Measurements from ENCODE around the gene QKI.

The QKI gene

GRCh38 chr6:163494279-163494727, 79.8 kb downstream of the QKI start:
- no peaks in the 10 kb centered on the region for H3K4me1 ChIP-seq (ENCODE audit: control insufficient read depth, insufficient read depth, low read length)
- no peaks in the 10 kb centered on the region for H3K27me3 ChIP-seq (ENCODE audit: control insufficient read depth, insufficient read depth, low read length, poor library complexity, severe bottlenecking)
- H3K9me3 ChIP-seq (ENCODE audit: control insufficient read depth, low read length): no peaks in the 10 kb centered on the region
- no peak overlapping the region for H3K27ac ChIP-seq (ENCODE audit: insufficient read depth, low read depth, low read length, poor library complexity, severe bottlenecking)
- 95 to 96% methylated on average over 6 of the region's 6 CpGs for WGBS, 2 experiments
- H3K4me3 ChIP-seq (ENCODE audit: insufficient read depth, low read depth, low read length): no peak overlapping the region
- H3K36me3 ChIP-seq (ENCODE audit: control insufficient read depth, insufficient read depth, low read length): no peaks in the 10 kb centered on the region

- no peak overlapping the region for H3K27ac ChIP-seq (ENCODE audit: insufficient read depth, low read depth, low read length, poor library complexity, severe bottlenecking)
- no peaks in the 10 kb centered on the region for H3K27me3 ChIP-seq (ENCODE audit: control insufficient read depth, insufficient read depth, low read length, poor library complexity, severe bottlenecking)
- H3K9me3 ChIP-seq (ENCODE audit: control insufficient read depth, low read length): no peaks in the 10 kb centered on the region
- H3K36me3 ChIP-seq (ENCODE audit: control insufficient read depth, insufficient read depth, low read length): no peaks in the 10 kb centered on the region
- no CpG with 5 or more reads among the region's 1 CpG for WGBS, 2 experiments
- no peaks in the 10 kb centered on the region for H3K4me1 ChIP-seq (ENCODE audit: control insufficient read depth, insufficient read depth, low read length)
- no peak overlapping the region for H3K4me3 ChIP-seq (ENCODE audit: insufficient read depth, low read depth, low read length)
Measured at GRCh38 chr6:163496205-163496604, 81.7 kb downstream of the QKI start.

GRCh38 chr6:163500105-163500504, 85.6 kb downstream of the QKI start:
- WGBS, 2 experiments: 93 to 99% methylated on average over 1 to 2 of the region's 2 CpGs
- Histone ChIP-seq H3K4me3 (ENCODE audit: insufficient read depth, low read depth, low read length) (no peak overlapping the region), H3K9me3 (ENCODE audit: control insufficient read depth, low read length) (no peaks in the 10 kb centered on the region), H3K4me1 (ENCODE audit: control insufficient read depth, insufficient read depth, low read length) (no peaks in the 10 kb centered on the region), H3K27ac (ENCODE audit: insufficient read depth, low read depth, low read length, poor library complexity, severe bottlenecking) (no peak overlapping the region), H3K36me3 (ENCODE audit: control insufficient read depth, insufficient read depth, low read length) (peaks cover 5% of the 10 kb centered on the region), H3K27me3 (ENCODE audit: control insufficient read depth, insufficient read depth, low read length, poor library complexity, severe bottlenecking) (no peaks in the 10 kb centered on the region)

GRCh38 chr6:163501026-163501425, 86.5 kb downstream of the QKI start:
- peaks cover 12% of the 10 kb centered on the region for H3K36me3 ChIP-seq (ENCODE audit: control insufficient read depth, insufficient read depth, low read length)

GRCh38 chr6:163501439-163501838, 86.9 kb downstream of the QKI start:
- peaks cover 3% of the 10 kb centered on the region for H3K9me3 ChIP-seq (ENCODE audit: control insufficient read depth, low read length)
- peaks cover 15% of the 10 kb centered on the region for H3K36me3 ChIP-seq (ENCODE audit: control insufficient read depth, insufficient read depth, low read length)
- H3K27ac ChIP-seq (ENCODE audit: insufficient read depth, low read depth, low read length, poor library complexity, severe bottlenecking): no peak overlapping the region
- no peaks in the 10 kb centered on the region for H3K4me1 ChIP-seq (ENCODE audit: control insufficient read depth, insufficient read depth, low read length)
- no peaks in the 10 kb centered on the region for H3K27me3 ChIP-seq (ENCODE audit: control insufficient read depth, insufficient read depth, low read length, poor library complexity, severe bottlenecking)
- WGBS, 2 experiments: 97 to 100% methylated on average over 2 to 3 of the region's 3 CpGs
- H3K4me3 ChIP-seq (ENCODE audit: insufficient read depth, low read depth, low read length): no peak overlapping the region

More at GRCh38 chr6:163501026-163501425, 86.5 kb downstream of the QKI start:
- Histone ChIP-seq H3K27ac (ENCODE audit: insufficient read depth, low read depth, low read length, poor library complexity, severe bottlenecking) (no peak overlapping the region), H3K9me3 (ENCODE audit: control insufficient read depth, low read length) (peaks cover 3% of the 10 kb centered on the region), H3K27me3 (ENCODE audit: control insufficient read depth, insufficient read depth, low read length, poor library complexity, severe bottlenecking) (no peaks in the 10 kb centered on the region), H3K4me1 (ENCODE audit: control insufficient read depth, insufficient read depth, low read length) (no peaks in the 10 kb centered on the region), H3K4me3 (ENCODE audit: insufficient read depth, low read depth, low read length) (no peak overlapping the region)
- 100% methylated on average over 1 to 2 of the region's 2 CpGs for WGBS, 2 experiments

GRCh38 chr6:163504984-163505640, 90.6 kb downstream of the QKI start:
- WGBS, 2 experiments: 88 to 91% methylated on average over 8 of the region's 8 CpGs
- peaks cover 18% of the 10 kb centered on the region for H3K36me3 ChIP-seq (ENCODE audit: control insufficient read depth, insufficient read depth, low read length)
- H3K9me3 ChIP-seq (ENCODE audit: control insufficient read depth, low read length): peaks cover 3% of the 10 kb centered on the region
- H3K27ac ChIP-seq (ENCODE audit: insufficient read depth, low read depth, low read length, poor library complexity, severe bottlenecking): no peak overlapping the region
- no peaks in the 10 kb centered on the region for H3K27me3 ChIP-seq (ENCODE audit: control insufficient read depth, insufficient read depth, low read length, poor library complexity, severe bottlenecking)
- H3K4me1 ChIP-seq (ENCODE audit: control insufficient read depth, insufficient read depth, low read length): no peaks in the 10 kb centered on the region
- no peak overlapping the region for H3K4me3 ChIP-seq (ENCODE audit: insufficient read depth, low read depth, low read length)

- peaks cover 18% of the 10 kb centered on the region for H3K36me3 ChIP-seq (ENCODE audit: control insufficient read depth, insufficient read depth, low read length)
- no peak overlapping the region for H3K27ac ChIP-seq (ENCODE audit: insufficient read depth, low read depth, low read length, poor library complexity, severe bottlenecking)
Measured at GRCh38 chr6:163507965-163508364, 93.4 kb downstream of the QKI start.

GRCh38 chr6:163513003-163513402, 98.5 kb downstream of the QKI start:
- Histone ChIP-seq H3K9me3 (ENCODE audit: control insufficient read depth, low read length) (no peaks in the 10 kb centered on the region), H3K4me1 (ENCODE audit: control insufficient read depth, insufficient read depth, low read length) (no peaks in the 10 kb centered on the region), H3K27me3 (ENCODE audit: control insufficient read depth, insufficient read depth, low read length, poor library complexity, severe bottlenecking) (no peaks in the 10 kb centered on the region), H3K27ac (ENCODE audit: insufficient read depth, low read depth, low read length, poor library complexity, severe bottlenecking) (no peak overlapping the region), H3K36me3 (ENCODE audit: control insufficient read depth, insufficient read depth, low read length) (no peaks in the 10 kb centered on the region), H3K4me3 (ENCODE audit: insufficient read depth, low read depth, low read length) (no peak overlapping the region)
- WGBS, 2 experiments: 96 to 99% methylated on average over 3 of the region's 4 CpGs

More at GRCh38 chr6:163507965-163508364, 93.4 kb downstream of the QKI start:
- 100% methylated on average over 1 of the region's 1 CpG; no CpG with 5 or more reads in 1 of the 2 experiments for WGBS, 2 experiments
- no peaks in the 10 kb centered on the region for H3K27me3 ChIP-seq (ENCODE audit: control insufficient read depth, insufficient read depth, low read length, poor library complexity, severe bottlenecking)
- H3K9me3 ChIP-seq (ENCODE audit: control insufficient read depth, low read length): peaks cover 3% of the 10 kb centered on the region
- no peaks in the 10 kb centered on the region for H3K4me1 ChIP-seq (ENCODE audit: control insufficient read depth, insufficient read depth, low read length)
- no peak overlapping the region for H3K4me3 ChIP-seq (ENCODE audit: insufficient read depth, low read depth, low read length)

DNA sequence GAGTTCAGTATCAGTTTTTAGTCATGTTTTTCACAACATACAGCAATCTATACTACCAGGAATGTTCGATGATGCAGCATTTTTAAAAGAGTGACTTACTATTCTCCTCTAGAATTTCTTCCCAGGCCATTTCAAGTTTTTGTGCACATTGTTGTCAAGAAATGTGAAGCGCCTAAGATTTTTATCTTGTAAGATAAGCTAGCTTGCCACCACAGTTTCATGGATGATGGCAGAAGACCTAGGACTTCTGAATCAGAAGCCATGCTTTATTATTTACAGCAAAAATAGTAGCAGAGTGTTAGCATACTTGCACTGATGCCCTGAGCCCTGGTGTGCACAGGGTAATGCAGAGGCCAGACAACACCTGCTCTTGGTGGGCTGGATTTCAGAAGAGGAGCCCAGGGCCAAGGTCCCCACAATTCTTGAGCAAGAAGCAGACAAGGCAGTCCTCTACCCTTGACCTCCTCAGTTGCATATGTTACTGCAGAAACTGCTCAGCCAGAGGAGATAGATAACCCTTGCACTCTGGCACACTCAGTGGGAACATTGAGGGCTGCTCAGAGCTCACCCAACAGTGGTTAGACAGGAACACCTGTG, 99.2 kb downstream of the QKI start:
- 96 to 100% methylated on average over 2 of the region's 2 CpGs for WGBS, 2 experiments
- H3K4me1 ChIP-seq (ENCODE audit: control insufficient read depth, insufficient read depth, low read length): no peaks in the 10 kb centered on the region
- no peak overlapping the region for H3K4me3 ChIP-seq (ENCODE audit: insufficient read depth, low read depth, low read length)
- no peaks in the 10 kb centered on the region for H3K27me3 ChIP-seq (ENCODE audit: control insufficient read depth, insufficient read depth, low read length, poor library complexity, severe bottlenecking)
- no peaks in the 10 kb centered on the region for H3K36me3 ChIP-seq (ENCODE audit: control insufficient read depth, insufficient read depth, low read length)
- no peaks in the 10 kb centered on the region for H3K9me3 ChIP-seq (ENCODE audit: control insufficient read depth, low read length)
- no peak overlapping the region for H3K27ac ChIP-seq (ENCODE audit: insufficient read depth, low read depth, low read length, poor library complexity, severe bottlenecking)

GRCh38 chr6:163516908-163517307, 102.4 kb downstream of the QKI start:
- Histone ChIP-seq H3K36me3 (ENCODE audit: control insufficient read depth, insufficient read depth, low read length) (no peaks in the 10 kb centered on the region), H3K27ac (ENCODE audit: insufficient read depth, low read depth, low read length, poor library complexity, severe bottlenecking) (peak overlapping the region; percentile 44), H3K27me3 (ENCODE audit: control insufficient read depth, insufficient read depth, low read length, poor library complexity, severe bottlenecking) (no peaks in the 10 kb centered on the region), H3K4me1 (ENCODE audit: control insufficient read depth, insufficient read depth, low read length) (no peaks in the 10 kb centered on the region), H3K4me3 (ENCODE audit: insufficient read depth, low read depth, low read length) (no peak overlapping the region), H3K9me3 (ENCODE audit: control insufficient read depth, low read length) (no peaks in the 10 kb centered on the region)

Measured in ectodermal cell (in vitro differentiated cells).